Heart left ventricle (tissue), 16 donors: ENCODE results near the gene ELOVL5. TPM values are rescaled to one million over a fixed set of nuclear protein-coding genes. Genes with fewer than 3 reads are reported as not detected.

Source experiments
- ATAC-seq, 4 donors: fragments of 200-7000 bp; cut with Tn5 transposase; one replicate each; pipeline ENCODE4 v1.9.1; 2020 to 2022; ENCODE audit warnings: moderate library complexity in 4 of 4, mild to moderate bottlenecking in 3 of 4, moderate number of reproducible peaks in 1 of 4
- DNase-seq, 5 donors: peaks; one replicate each; pipeline ENCODE4 v3.0.0-alpha.2; 2020
- H3K27ac ChIP-seq, 12 donors: fragments of 200-600 bp; sonication (generic) in 4 of 12; one replicate each; pipeline versions ENCODE4 v1.5.0 to v1.8.0; 2016 to 2022; ENCODE audit warnings: mild to moderate bottlenecking in 2 of 12
- H3K27me3 ChIP-seq, 9 donors: fragments of 200-600 bp; sonication (generic) in 2 of 9; one replicate each; pipeline versions ENCODE4 v1.5.1 to v1.8.0; 2016 to 2022; ENCODE audit warnings: mild to moderate bottlenecking in 3 of 9
- H3K36me3 ChIP-seq, 9 donors: fragments of 200-600 bp; sonication (generic) in 2 of 9; one replicate each; pipeline versions ENCODE4 v1.5.0 to v1.8.0; 2018 to 2022; ENCODE audit warnings: mild to moderate bottlenecking in 2 of 9
- H3K4me1 ChIP-seq, 12 donors: fragments of 200-600 bp; sonication (generic) in 4 of 12; one replicate each; pipeline versions ENCODE4 v1.5.0 to v1.8.0; 2016 to 2022; ENCODE audit warnings: mild to moderate bottlenecking in 3 of 12
- H3K4me3 ChIP-seq, 12 donors: fragments of 200-600 bp; sonication (generic) in 4 of 12; one replicate each; pipeline versions ENCODE4 v1.5.0 to v1.8.0; 2017 to 2022; ENCODE audit warnings: mild to moderate bottlenecking in 9 of 12, moderate library complexity in 4 of 12
- H3K9me3 ChIP-seq, 12 donors: fragments of 200-600 bp; sonication (generic) in 4 of 12; one replicate each; pipeline versions ENCODE4 v1.5.0 to v1.8.0; 2016 to 2022; ENCODE audit warnings: mild to moderate bottlenecking in 1 of 12
- POLR2A ChIP-seq, 2 donors: fragments of 450-650 bp; IDR thresholded peaks; one replicate each; pipeline ENCODE4 v1.6.1; 2017; ENCODE audit warnings: antibody characterized with exemption in 2 of 2, mild to moderate bottlenecking in 2 of 2, moderate library complexity in 2 of 2
- WGBS, 4 donors: extraction: QIAGEN DNeasy Blood & Tissue Kit in 2 of 4; methylation state at CpG; one replicate each; pipeline versions ENCODE4 v1.1.5 to v1.1.7; 2013 to 2018; 5-methylcytosine and 5-hydroxymethylcytosine counted together
- intact Hi-C, 10 donors: fragments of 100-400 bp; cut with DNase I; formaldehyde crosslinking; loops; one replicate each; pipeline versions ENCODE4 v1.11.1 to v1.14.2; 2022
- polyA plus RNA-seq, 2 donors: library from polyadenylated mRNA; stranded (reverse); fragments of 200-250 nt; gene quantifications; one replicate each; pipeline ENCODE4 v1.2.3, GENCODE V29; 2013
- total RNA-seq, 9 donors: library from RNA; depleted of rRNA in 2 of 9; stranded (reverse); fragments of >200 nt in 2 of 9; fragmentation: NEBNext Ultra II Directional in 3 of 9; extraction: Animal tissue kit (Norgen Biotek cat#: 25700) in 3 of 9; gene quantifications; one replicate each; pipeline versions ENCODE4 v1.1.0 to v1.2.4, GENCODE V29; 2016 to 2023
- TF ChIP-seq, protein P1 (sequence below), 12 donors: fragments of 200-600 bp; sonication (generic) in 4 of 12; IDR thresholded peaks; one replicate each; pipeline versions ENCODE4 v1.5.0 to v1.8.0; 2018 to 2022; ENCODE audit warnings: antibody characterized with exemption in 12 of 12, mild to moderate bottlenecking in 5 of 12
- donor health status: ischemic (EF 13 %, LVEDD 7.1; RV severe dilation, severe dysfunction).
- donor health status: healthy with polysubstance abuse.
- donor health status: DM: no; HTN: yes; CAD: no.
- donor health status: DM: no; HTN: no; CAD: no.
- donor health status: ischemic (EF 25% LVEDD 6.9; RV normal size, moderate dysfunction).
- donor health status: ischemic (EF 25% LVEDD 5.7; RV mildly dilated, moderate dysfunction).
- donor health status: healthy.
- donor health status: DM: yes; HTN: yes; CAD: no.
- donor health status: ischemic (EF 35%, LVEDD 5.7; RV mildly dilated, moderate dysfunction).
- donor health status: nonischemic (EF 11% LVEDD 7.7; RV severe dilation, severe dysfunction).
- donor health status: DM: yes; HTN: yes; CAD: no.
- donor health status: PGD.
- donor health status: ischemic (EF 29% LVEDD 5.4; RV normal size, mild dysfunction).
- donor health status: nonischemic (EF 23%, LVEDD 6.1; RV moderate dilation, normal function).

The ELOVL5 gene
- total and polyA plus RNA-seq, 11 donors, result 9.6 to 47.9 (median 29.3) TPM

DNA sequence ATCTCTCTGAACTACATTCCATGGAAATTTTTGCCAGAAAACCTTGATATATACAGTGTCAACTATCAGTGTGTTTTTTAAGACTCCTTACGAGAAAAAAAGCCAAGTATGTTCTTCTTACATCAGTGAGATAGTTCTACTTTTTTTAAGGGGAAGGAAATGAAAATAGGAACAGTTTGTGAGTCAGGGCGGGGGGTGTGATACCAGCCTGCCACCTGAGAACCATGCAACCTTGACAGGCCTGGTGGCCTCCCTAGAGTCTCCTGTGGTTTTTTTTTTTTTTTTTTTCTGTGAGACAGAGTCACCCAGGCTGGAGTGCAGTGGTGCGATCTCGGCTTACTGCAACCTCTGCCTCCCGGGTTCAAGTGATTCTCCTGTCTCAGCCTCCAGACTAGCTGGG, 103.8 kb downstream of the ELOVL5 start:
- Histone ChIP-seq H3K27ac (peak overlapping the region in 1 of 12 donors; percentile 71), H3K36me3 (no peaks in the 10 kb centered on the region), H3K9me3 (no peaks in the 10 kb centered on the region), H3K4me3 (no peak overlapping the region), H3K27me3 (no peaks in the 10 kb centered on the region), H3K4me1 (peaks cover 0 to 23% (median 0%) of the 10 kb centered on the region in 12 donors)
- ATAC-seq (peak in 3 of 4 donors; percentile 20 to 66 (median 34)), DNase-seq (no peak)
- intact Hi-C loops, result loop anchor here in 1 of 10 donors (5.0 kb wide), 1 partner anchor 48 kb away; no protein-coding TSS in a partner anchor
- no peak for TF ChIP-seq POLR2A (IDR thresholded peaks at IDR 0.05)
- TF ChIP-seq, protein P1, sequence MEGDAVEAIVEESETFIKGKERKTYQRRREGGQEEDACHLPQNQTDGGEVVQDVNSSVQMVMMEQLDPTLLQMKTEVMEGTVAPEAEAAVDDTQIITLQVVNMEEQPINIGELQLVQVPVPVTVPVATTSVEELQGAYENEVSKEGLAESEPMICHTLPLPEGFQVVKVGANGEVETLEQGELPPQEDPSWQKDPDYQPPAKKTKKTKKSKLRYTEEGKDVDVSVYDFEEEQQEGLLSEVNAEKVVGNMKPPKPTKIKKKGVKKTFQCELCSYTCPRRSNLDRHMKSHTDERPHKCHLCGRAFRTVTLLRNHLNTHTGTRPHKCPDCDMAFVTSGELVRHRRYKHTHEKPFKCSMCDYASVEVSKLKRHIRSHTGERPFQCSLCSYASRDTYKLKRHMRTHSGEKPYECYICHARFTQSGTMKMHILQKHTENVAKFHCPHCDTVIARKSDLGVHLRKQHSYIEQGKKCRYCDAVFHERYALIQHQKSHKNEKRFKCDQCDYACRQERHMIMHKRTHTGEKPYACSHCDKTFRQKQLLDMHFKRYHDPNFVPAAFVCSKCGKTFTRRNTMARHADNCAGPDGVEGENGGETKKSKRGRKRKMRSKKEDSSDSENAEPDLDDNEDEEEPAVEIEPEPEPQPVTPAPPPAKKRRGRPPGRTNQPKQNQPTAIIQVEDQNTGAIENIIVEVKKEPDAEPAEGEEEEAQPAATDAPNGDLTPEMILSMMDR (IDR thresholded peaks at IDR 0.05), result no peak
- WGBS, 4 donors, result 66 to 92% (median 86%) methylated on average over 5 of the region's 5 CpGs

- 83 to 96% (median 92%) methylated on average over 4 of the region's 4 CpGs for WGBS, 4 donors
- Histone ChIP-seq H3K9me3 (no peaks in the 10 kb centered on the region), H3K4me1 (peaks cover 0 to 23% (median 0%) of the 10 kb centered on the region in 12 donors), H3K27ac (peak overlapping the region in 1 of 12 donors; percentile 71), H3K27me3 (no peaks in the 10 kb centered on the region), H3K36me3 (no peaks in the 10 kb centered on the region), H3K4me3 (no peak overlapping the region)
- intact Hi-C loops, result loop anchor here in 1 of 10 donors (5.0 kb wide), 1 partner anchor 47 kb away; no protein-coding TSS in a partner anchor
- ATAC-seq, result no peak
- TF ChIP-seq, protein P1 (IDR thresholded peaks at IDR 0.05), result no peak
- no peak for TF ChIP-seq POLR2A (IDR thresholded peaks at IDR 0.05)
- no peak for DNase-seq
These were observed 104.3 kb downstream of the ELOVL5 start for GRCh38 chr6:53244399-53244931.

- no peaks in the 10 kb centered on the region for H3K9me3 ChIP-seq
- 84 to 96% (median 88%) methylated on average over 4 of the region's 4 CpGs for WGBS, 4 donors
- H3K4me3 ChIP-seq, result no peak overlapping the region
- H3K36me3 ChIP-seq, result no peaks in the 10 kb centered on the region
- DNase-seq, result peak in 3 of 5 donors; percentile 27 to 33 (median 28)
- peaks cover 0 to 23% (median 0%) of the 10 kb centered on the region in 12 donors for H3K4me1 ChIP-seq
- peak overlapping the region in 1 of 12 donors; percentile 37 for H3K27ac ChIP-seq
- intact Hi-C loops, result loop anchor here in 1 of 10 donors (5.0 kb wide), 1 partner anchor 45 kb away; no protein-coding TSS in a partner anchor
- ATAC-seq, result peak in 3 of 4 donors; percentile 42 to 85 (median 53)
- H3K27me3 ChIP-seq, result no peaks in the 10 kb centered on the region
- TF ChIP-seq POLR2A (IDR thresholded peaks at IDR 0.05), result no peak
- TF ChIP-seq, protein P1 (IDR thresholded peaks at IDR 0.05), result no peak
These were observed 106.8 kb downstream of the ELOVL5 start for GRCh38 chr6:53241938-53242337.

GRCh38 chr6:53240761-53241160, 108.0 kb downstream of the ELOVL5 start:
- H3K27me3 ChIP-seq, result no peaks in the 10 kb centered on the region

More at GRCh38 chr6:53240761-53241160, 108.0 kb downstream of the ELOVL5 start:
- H3K9me3 ChIP-seq, result no peaks in the 10 kb centered on the region
- peaks cover 0 to 23% (median 0%) of the 10 kb centered on the region in 12 donors for H3K4me1 ChIP-seq
- TF ChIP-seq, protein P1 (IDR thresholded peaks at IDR 0.05), result no peak
- TF ChIP-seq POLR2A (IDR thresholded peaks at IDR 0.05), result no peak
- DNase-seq (no peak), ATAC-seq (no peak)
- H3K36me3 ChIP-seq, result no peaks in the 10 kb centered on the region
- no peak overlapping the region for H3K4me3 ChIP-seq
- no peak overlapping the region for H3K27ac ChIP-seq
- 90 to 93% (median 91%) methylated on average over 2 of the region's 2 CpGs for WGBS, 4 donors
- intact Hi-C loops, result loop anchor here in 1 of 10 donors (5.0 kb wide), 1 partner anchor 43 kb away; no protein-coding TSS in a partner anchor
